GM12878 (cell line): Measurements from ENCODE around the gene HID1. TPM values are rescaled to one million over a fixed set of nuclear protein-coding genes. Genes with fewer than 3 reads are reported as not detected.
A peak's percentile ranks its signal among the peaks of the same experiment; 100 is the strongest.

Experiments used
- ATAC-seq: fragments of 200-7000 bp; cut with Tn5 transposase; 3 replicates; pipeline ENCODE4 v1.9.1; 2020; ENCODE audit warnings: mild to moderate bottlenecking, moderate library complexity
- Bru-seq: library from RNA; stranded (reverse); fragments of 400-500 nt; gene quantifications from one replicate; lab custom pipeline; 2021; lab: Mats Ljungman, UMichigan
- BruChase-seq, 2 experiments: library from RNA; stranded (reverse); fragments of 400-500 nt; gene quantifications; one replicate each; lab custom pipeline; 2021; lab: Mats Ljungman, UMichigan
- BruUV-seq: library from RNA; stranded (reverse); fragments of 400-500 nt; replicated peaks from 2 replicates; lab custom pipeline; 2021; lab: Mats Ljungman, UMichigan
- CTCF ChIA-PET: fragments of 300-600 bp; sonication (Branson Sonifier 250); formaldehyde crosslinking; extraction: SDS; loops from one replicate; lab custom pipeline; 2021; ENCODE audit warnings: inconsistent platforms; lab: Yijun Ruan, JAX
- POLR2A ChIA-PET: fragments of 350-600 bp; formaldehyde crosslinking; extraction: SDS; loops from one replicate; lab custom pipeline; 2021; ENCODE audit warnings: inconsistent platforms; lab: Charles Lee
- RAD21 ChIA-PET: fragments of 300-600 bp; sonication (Branson Sonifier 250); formaldehyde crosslinking; loops from one replicate; lab custom pipeline; 2023; ENCODE audit warnings: antibody characterized with exemption; ENCODE audit not compliant: unreplicated experiment; lab: Charles Lee
- SMC1A ChIA-PET: fragments of 300-600 bp; sonication (Branson Sonifier 250); formaldehyde crosslinking; loops from one replicate; lab custom pipeline; 2023; ENCODE audit not compliant: unreplicated experiment, uncharacterized antibody; lab: Charles Lee
- DNase-seq: peaks from one replicate; pipeline ENCODE4 v3.0.0-alpha.2; 2011; ENCODE audit warnings: low read depth, low spot score
- FAIRE-seq: peaks from 3 replicates; lab custom pipeline; 2011; peaks lifted over from hg19 to GRCh38; lab: Jason Lieb, UNC
- H2AFZ ChIP-seq: 2 replicates; pipeline ENCODE4 v1.6.0; 2011; ENCODE audit warnings: low read depth, low read length, control low read depth; ENCODE audit not compliant: control insufficient read depth
- H3K27ac ChIP-seq: 2 replicates; pipeline ENCODE4 v1.5.1; 2011; ENCODE audit warnings: control low read depth; ENCODE audit not compliant: control insufficient read depth, insufficient read depth
- H3K27me3 ChIP-seq, 2 experiments: replicated peaks in 1 of 2; 2 replicates each; pipeline versions ENCODE4 v1.6.0 to v1.6.1; 2011; ENCODE audit warnings: low read length in 1 of 2; ENCODE audit not compliant: control insufficient read depth in 2 of 2, insufficient read depth in 2 of 2
- H3K36me3 ChIP-seq, 2 experiments: 2 replicates each; pipeline ENCODE4 v1.5.1; 2011; ENCODE audit warnings: low read length in 1 of 2; ENCODE audit not compliant: control insufficient read depth in 2 of 2, insufficient read depth in 2 of 2
- H3K4me1 ChIP-seq: 2 replicates; pipeline ENCODE4 v1.6.1; 2011; ENCODE audit warnings: mild to moderate bottlenecking, low read length, moderate library complexity, mixed read lengths; ENCODE audit not compliant: control insufficient read depth, insufficient read depth
- H3K4me2 ChIP-seq: 2 replicates; pipeline ENCODE4 v1.6.0; 2011; ENCODE audit warnings: control low read depth; ENCODE audit not compliant: control insufficient read depth, insufficient read depth
- H3K4me3 ChIP-seq: fragments of 200-600 bp; sonication (generic); 2 replicates; pipeline ENCODE4 v1.5.1; 2016
- H3K79me2 ChIP-seq: 2 replicates; pipeline ENCODE4 v1.6.0; 2011; ENCODE audit warnings: low read length; ENCODE audit not compliant: control insufficient read depth, insufficient read depth
- H3K9ac ChIP-seq: 2 replicates; pipeline ENCODE4 v1.8.0; 2011; ENCODE audit warnings: low read length, control low read depth, mixed read lengths; ENCODE audit not compliant: control insufficient read depth, insufficient read depth
- H3K9me3 ChIP-seq: replicated peaks from 3 replicates; pipeline ENCODE4 v1.5.1; 2011; ENCODE audit warnings: mild to moderate bottlenecking, low read length; ENCODE audit not compliant: control insufficient read depth, insufficient read depth
- H4K20me1 ChIP-seq: 2 replicates; pipeline ENCODE4 v1.6.0; 2011; ENCODE audit not compliant: control insufficient read depth, insufficient read depth
- BHLHE40 ChIP-seq, 2 experiments: fragments of 450-650 bp in 1 of 2; IDR thresholded peaks; 2 replicates each; pipeline ENCODE4 v1.6.1; 2011 to 2017; ENCODE audit warnings: low read depth in 2 of 2, borderline replicate concordance in 1 of 2, improper control_type of control experiment in 1 of 2, low read length in 1 of 2, mild to moderate bottlenecking in 1 of 2
- EGR1 ChIP-seq, 2 experiments: IDR thresholded peaks; 1 replicate in 1 of 2; 2 replicates in 1 of 2; pipeline ENCODE4 v1.6.1; 2011 to 2012; ENCODE audit warnings: low read depth in 2 of 2, low read length in 2 of 2, borderline replicate concordance in 1 of 2, mild to moderate bottlenecking in 1 of 2, moderate library complexity in 1 of 2
- NFYA ChIP-seq: IDR thresholded peaks from 2 replicates; pipeline ENCODE4 v1.6.1; 2011; ENCODE audit warnings: low read depth, mild to moderate bottlenecking, low read length, improper control_type of control experiment, borderline replicate concordance
- SUZ12 ChIP-seq: fragments of 200-600 bp; sonication (generic); IDR thresholded peaks from one replicate; pipeline ENCODE4 v1.6.1; 2018; ENCODE audit warnings: antibody characterized with exemption, mild to moderate bottlenecking; ENCODE audit not compliant: unreplicated experiment
- WGBS: methylation state at CpG from one replicate; pipeline ENCODE4 v1.1.6; 2016; ENCODE audit warnings: low lambda C conversion rate; ENCODE audit not compliant: insufficient replicate concordance, insufficient coverage; ENCODE audit errors: missing lambda C conversion rate; 5-methylcytosine and 5-hydroxymethylcytosine counted together
- in situ Hi-C: fragments of 300-500 bp; cut with MboI; formaldehyde crosslinking; loops from 9 replicates; pipeline ENCODE4 v1.14.3; 2018; ENCODE audit warnings: mixed read lengths
- intact Hi-C: fragments of 100-400 bp; cut with micrococcal nuclease; formaldehyde crosslinking; loops from one replicate; pipeline ENCODE4 v1.14.2; 2022; ENCODE audit not compliant: unreplicated experiment
- long read RNA-seq, 2 experiments: library from polyadenylated mRNA; unstranded; transcript quantifications; one replicate each; pipeline ENCODE4 v2.0.0, GENCODE V29; 2019 to 2020
- polyA minus RNA-seq, 3 experiments: library from RNA; depleted of rRNA, polyadenylated mRNA; stranded (reverse); fragments of >200 nt; gene quantifications; 2 replicates each; pipeline ENCODE4 v1.2.3, GENCODE V29; 2011
- polyA plus RNA-seq, 11 experiments: library from polyadenylated mRNA; depleted of rRNA in 4 of 11; unstranded in 6 of 11; stranded (reverse) in 5 of 11; fragments of >200 nt; fragmentation: Nextera tagmentation in 4 of 11; fragmentation: Illumina TruSeq in 1 of 11; extraction: Ambion mirVana in 4 of 11; extraction: Trizol in 1 of 11; gene quantifications; 1 replicate in 1 of 11; 2 replicates in 10 of 11; pipeline versions ENCODE4 v1.2.1 to v1.2.3, GENCODE V29; 2011 to 2016; ENCODE audit warnings: inconsistent platforms in 2 of 11, missing spikeins in 2 of 11, low read depth in 1 of 11
- total RNA-seq, 4 experiments: library from RNA; depleted of rRNA in 3 of 4; stranded (reverse); fragments of >200 nt in 3 of 4; fragmentation: Illumina TruSeq in 1 of 4; extraction: Trizol in 1 of 4; gene quantifications; 2 replicates each; pipeline versions ENCODE4 v1.2.1 to v1.2.3, GENCODE V29; 2013 to 2021

Gene HID1, protein sequence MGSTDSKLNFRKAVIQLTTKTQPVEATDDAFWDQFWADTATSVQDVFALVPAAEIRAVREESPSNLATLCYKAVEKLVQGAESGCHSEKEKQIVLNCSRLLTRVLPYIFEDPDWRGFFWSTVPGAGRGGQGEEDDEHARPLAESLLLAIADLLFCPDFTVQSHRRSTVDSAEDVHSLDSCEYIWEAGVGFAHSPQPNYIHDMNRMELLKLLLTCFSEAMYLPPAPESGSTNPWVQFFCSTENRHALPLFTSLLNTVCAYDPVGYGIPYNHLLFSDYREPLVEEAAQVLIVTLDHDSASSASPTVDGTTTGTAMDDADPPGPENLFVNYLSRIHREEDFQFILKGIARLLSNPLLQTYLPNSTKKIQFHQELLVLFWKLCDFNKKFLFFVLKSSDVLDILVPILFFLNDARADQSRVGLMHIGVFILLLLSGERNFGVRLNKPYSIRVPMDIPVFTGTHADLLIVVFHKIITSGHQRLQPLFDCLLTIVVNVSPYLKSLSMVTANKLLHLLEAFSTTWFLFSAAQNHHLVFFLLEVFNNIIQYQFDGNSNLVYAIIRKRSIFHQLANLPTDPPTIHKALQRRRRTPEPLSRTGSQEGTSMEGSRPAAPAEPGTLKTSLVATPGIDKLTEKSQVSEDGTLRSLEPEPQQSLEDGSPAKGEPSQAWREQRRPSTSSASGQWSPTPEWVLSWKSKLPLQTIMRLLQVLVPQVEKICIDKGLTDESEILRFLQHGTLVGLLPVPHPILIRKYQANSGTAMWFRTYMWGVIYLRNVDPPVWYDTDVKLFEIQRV
- total RNA-seq (2013; cell fraction: nucleolus; rRNA removed) = 0.21 TPM in 1 of 2 replicates, not detected in the other
- total RNA-seq (2014; rRNA removed) = 0.40 and 0.54 TPM in 2 replicates
- 0.04 TPM in 1 of 2 replicates, not detected in the other for total RNA-seq (2014; rRNA removed; fragmentation: Illumina TruSeq; extraction: Trizol)
- total RNA-seq (2021) = 0.37 and 0.77 TPM in 2 replicates
- 0.41 TPM for polyA plus RNA-seq (2011; ENCODE audit: low read depth)
- 0.14 and 0.69 TPM in 2 replicates for polyA plus RNA-seq (2011; rRNA removed)
- 0.10 and 0.13 TPM in 2 replicates for polyA plus RNA-seq (2011; cell fraction: cytosol; rRNA removed)
- polyA plus RNA-seq (2011; cell fraction: nucleus; rRNA removed) = 1.5 and 2.0 TPM in 2 replicates
- polyA plus RNA-seq (2012) = 0.87 and 1.8 TPM in 2 replicates
- 0.09 and 0.30 TPM in 2 replicates for polyA plus RNA-seq (2014; fragmentation: Illumina TruSeq; extraction: Trizol)
- not detected for polyA plus RNA-seq (2014; fragmentation: Nextera tagmentation; extraction: Ambion mirVana)
- polyA plus RNA-seq (2014; rRNA removed) = 0.12 and 0.51 TPM in 2 replicates
- under 1 TPM; 0.24 to 0.63 TPM for polyA plus RNA-seq (2016; fragmentation: Nextera tagmentation; extraction: Ambion mirVana)
- 0.37 and 0.62 TPM in 2 replicates for polyA minus RNA-seq (2011; rRNA and poly(A)+ RNA removed)
- polyA minus RNA-seq (2011; cell fraction: cytosol; rRNA and poly(A)+ RNA removed) = not detected in 2 replicates
- 0.12 and 0.57 TPM in 2 replicates for polyA minus RNA-seq (2011; cell fraction: nucleus; rRNA and poly(A)+ RNA removed)
- percentile 19 among the genes with signal in this experiment for Bru-seq, nascent RNA
- BruChase-seq, experiment 1, labeled RNA remaining after a 6-hour chase = percentile 19 among the genes with signal in this experiment
- percentile 14 among the genes with signal in this experiment for BruChase-seq, experiment 2, labeled RNA remaining after a 2-hour chase
- long read RNA-seq, experiment 1 = 0 reads
- long read RNA-seq, experiment 2 = 0 reads

DNA sequence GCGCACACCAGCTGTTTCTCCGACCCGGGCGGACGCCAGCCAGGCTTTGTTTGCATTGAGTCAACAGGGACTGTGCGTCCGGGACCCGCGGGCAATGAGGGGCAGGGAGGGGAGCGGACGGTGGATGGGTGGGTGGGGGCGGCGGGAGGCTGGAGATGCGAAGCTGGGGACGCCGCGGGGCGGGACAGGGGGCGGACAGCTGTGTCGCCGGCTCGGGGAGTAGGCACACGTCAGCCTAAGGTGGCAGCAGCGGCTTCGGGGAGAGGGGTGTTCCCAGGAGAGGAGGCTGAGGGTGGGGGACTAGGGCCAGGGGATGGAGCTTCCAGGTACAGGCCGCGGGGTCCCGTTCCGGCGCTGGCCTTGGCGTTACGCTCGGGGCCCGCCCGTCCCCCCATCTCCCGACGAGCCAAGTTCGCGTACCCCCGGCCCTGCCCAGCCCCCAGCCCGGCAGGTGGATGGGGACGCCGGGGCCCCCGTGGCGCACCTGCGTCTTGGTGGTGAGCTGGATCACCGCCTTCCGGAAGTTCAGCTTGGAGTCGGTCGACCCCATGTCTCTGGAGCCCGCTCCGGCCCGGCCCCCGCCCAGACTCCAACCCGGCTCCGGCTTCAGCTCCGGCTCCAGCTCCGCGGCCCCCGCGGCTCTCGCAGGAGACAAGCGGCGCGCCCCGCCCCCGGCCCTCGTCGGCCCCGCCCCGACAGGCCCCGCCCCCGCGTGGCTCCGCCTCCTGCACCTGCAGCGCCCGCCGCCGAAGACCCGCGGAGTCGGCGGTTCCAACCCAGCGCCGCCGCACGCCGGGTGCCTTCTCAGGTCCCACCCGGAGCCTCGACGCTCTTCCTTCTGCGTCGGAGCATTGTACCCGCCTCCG is at the start of gene HID1:
TSS of gene HID1 (minus strand) at position 653 of the 866 bp plus-strand sequence. CDS start at position 550, 103 bp downstream.
- ChIA-PET CTCF (interaction anchor here (1.2 to 12.7 kb wide), 3 partner anchors 10 to 41 kb away, joined by 4 to 92 read pairs (median 5); partner anchors contain the start of gene MRPL58), RAD21 (interaction anchor here (1.0 to 1.6 kb wide), 2 partner anchors 11 to 41 kb away, joined by 3 to 6 read pairs; no protein-coding TSS in a partner anchor), POLR2A (interaction anchor here (0.6 to 1.5 kb wide), 2 partner anchors 11 to 149 kb away, joined by 3 read pairs; no protein-coding TSS in a partner anchor), SMC1A (interaction anchor here (1.7 kb wide), 1 partner anchor 11 kb away, joined by 6 read pairs; no protein-coding TSS in a partner anchor)
- in situ Hi-C loops (no loop called here), intact Hi-C loops (no loop called here)
- TF ChIP-seq SUZ12 = peak; percentile 37
- peak in 1 of 2 experiments; percentile 45; a peak in 1 of 4 replicates for TF ChIP-seq BHLHE40 (IDR thresholded peaks at IDR 0.05; ENCODE audit: borderline replicate concordance in 1 of 2, low read depth in 2 of 2, low read length in 1 of 2)
- TF ChIP-seq EGR1 (IDR thresholded peaks at IDR 0.05; ENCODE audit: borderline replicate concordance in 1 of 2, low read depth in 2 of 2, low read length in 2 of 2) = peak in 1 of 2 experiments; percentile 43; a peak in 1 of 3 replicates
- no peak for TF ChIP-seq NFYA
- no peak within 1 kb of the TSS for H3K27ac ChIP-seq
- H3K36me3 ChIP-seq = no peaks in the 10 kb centered on the region
- H3K9me3 ChIP-seq = no peaks in the 10 kb centered on the region
- peak within 1 kb of the TSS; percentile 83 for H3K4me2 ChIP-seq
- WGBS = 9% methylated on average over 15 of the region's 95 CpGs
- DNase-seq (no peak), FAIRE-seq (no peak), ATAC-seq (peak; percentile 90)
- 0 out of 2 replicates have a peak within 1 kb of the TSS, but pooled peaks have one; percentile 55 for H3K4me3 ChIP-seq
- H3K9ac ChIP-seq = no peak within 1 kb of the TSS
- peaks cover 7 to 11% of the 10 kb centered on the region in 2 experiments; a peak in 3 of 4 replicates for H3K27me3 ChIP-seq
- H3K4me1 ChIP-seq = no peaks in the 10 kb centered on the region
- H3K79me2 ChIP-seq = no peaks in the 10 kb centered on the region
- no TSS peak for BruUV-seq
- no peaks in the 10 kb centered on the region for H4K20me1 ChIP-seq
- peak within 1 kb of the TSS; percentile 28 for H2AFZ ChIP-seq
